IMR-90 (cell line): ENCODE results near the gene TMEM97. TPM values are rescaled to one million over a fixed set of nuclear protein-coding genes. Genes with fewer than 3 reads are reported as not detected.

Experiments
- CTCF ChIP-seq: conservative IDR thresholded peaks from 2 replicates; pipeline ENCODE4 v1.5.1; 2012; ENCODE audit warnings: mild to moderate bottlenecking, low read depth, low read length, improper control_type of control experiment
- POLR2A ChIP-seq: IDR thresholded peaks from 2 replicates; pipeline ENCODE4 v1.6.1; 2012; ENCODE audit warnings: mild to moderate bottlenecking, low read depth, low read length
- RFX5 ChIP-seq: IDR thresholded peaks from 2 replicates; pipeline ENCODE4 v1.8.0; 2012; ENCODE audit warnings: low read depth, mild to moderate bottlenecking, low read length, moderate library complexity
- polyA plus RNA-seq, 3 experiments: library from polyadenylated mRNA; depleted of rRNA; stranded (reverse); fragments of >200 nt; gene quantifications; 2 replicates each; pipeline ENCODE4 v1.2.3, GENCODE V29; 2012; ENCODE audit warnings: low replicate concordance in 1 of 3
- total RNA-seq: library from RNA; depleted of rRNA; stranded (reverse); fragments of >200 nt; gene quantifications from 2 replicates; pipeline ENCODE4 v1.2.3, GENCODE V29; 2012

Gene TMEM97
- total and polyA plus RNA-seq, 2 of the 4 experiments (the other 2 are of a cell fraction): 12.3 to 21.3 TPM

- TF ChIP-seq CTCF (no peak), RFX5 (no peak), POLR2A (no peak)
These were observed 838 bp upstream of the TMEM97 start (continued) for GRCh38 chr17:28317966-28318758.
